A549 (cell line): ENCODE data around the gene VPS18. TPM values are rescaled to one million over a fixed set of nuclear protein-coding genes. Genes with fewer than 3 reads are reported as not detected.
A peak's percentile ranks its signal among the peaks of the same experiment; 100 is the strongest.

Experiments
- ATAC-seq, 2 experiments: fragments of 200-7000 bp in 1 of 2; fragments of >200 bp in 1 of 2; cut with Nextera tagmentation in 1 of 2; cut with Tn5 transposase in 1 of 2; 3 replicates each; pipeline versions ENCODE4 v1.8.0 to v1.9.1; 2018 to 2020; ENCODE audit warnings: mild to moderate bottlenecking in 1 of 2, moderate library complexity in 1 of 2
- CTCF ChIA-PET: fragments of 300-600 bp; sonication (Branson Sonifier 250); formaldehyde crosslinking; extraction: SDS; loops from one replicate; lab custom pipeline; 2021; ENCODE audit warnings: antibody characterized with exemption, inconsistent platforms; lab: Yijun Ruan, JAX
- POLR2A ChIA-PET: fragments of 350-600 bp; formaldehyde crosslinking; extraction: SDS; loops from one replicate; lab custom pipeline; 2021; ENCODE audit warnings: antibody characterized with exemption, inconsistent platforms; lab: Yijun Ruan, JAX
- DNase-seq, 2 experiments: peaks; one replicate each; pipeline versions ENCODE4 v3.0.0 to v3.0.0-alpha.2; 2011 to 2016; ENCODE audit warnings: low read depth in 1 of 2, low spot score in 1 of 2
- FAIRE-seq: peaks from 2 replicates; lab custom pipeline; 2011; peaks lifted over from hg19 to GRCh38; lab: Jason Lieb, UNC
- H3K27ac ChIP-seq, 2 experiments: fragments of >200 bp; sonication (Bioruptor Twin); formaldehyde crosslinking; 3 replicates each; pipeline ENCODE4 v1.5.1; 2016 to 2017
- H3K4me1 ChIP-seq: fragments of >200 bp; sonication (Bioruptor Twin); formaldehyde crosslinking; 3 replicates; pipeline ENCODE4 v1.6.1; 2016
- H3K4me2 ChIP-seq: fragments of >200 bp; sonication (Bioruptor Twin); formaldehyde crosslinking; 3 replicates; pipeline ENCODE4 v1.6.1; 2016
- H3K4me3 ChIP-seq: fragments of >200 bp; sonication (Bioruptor Twin); formaldehyde crosslinking; 3 replicates; pipeline ENCODE4 v1.5.1; 2016
- H3K9me3 ChIP-seq: fragments of >200 bp; sonication (Bioruptor Twin); formaldehyde crosslinking; 3 replicates; pipeline ENCODE4 v1.6.1; 2016
- BHLHE40 ChIP-seq: IDR thresholded peaks from 2 replicates; pipeline ENCODE4 v1.6.1; 2012; ENCODE audit warnings: low read depth, low read length, inconsistent platforms
- CHD2 ChIP-seq: fragments of 150-350 bp; IDR thresholded peaks from 2 replicates; pipeline ENCODE4 v1.6.1; 2014; ENCODE audit warnings: low read length; ENCODE audit not compliant: partially characterized antibody
- CHD4 ChIP-seq: fragments of 200-600 bp; sonication (generic); IDR thresholded peaks from 2 replicates; pipeline ENCODE4 v1.6.1; 2016; ENCODE audit warnings: antibody characterized with exemption, mild to moderate bottlenecking, borderline replicate concordance
- EHF ChIP-seq: fragments of 250-450 bp; sonication (Bioruptor Pico); IDR thresholded peaks from 2 replicates; pipeline ENCODE4 v1.5.0; 2020; ENCODE audit warnings: mild to moderate bottlenecking
- ESRRA ChIP-seq: fragments of 150-350 bp; IDR thresholded peaks from 2 replicates; pipeline ENCODE4 v1.6.1; 2014; ENCODE audit warnings: mild to moderate bottlenecking, low read length, borderline replicate concordance
- HES2 ChIP-seq: fragments of >200 bp; sonication (Bioruptor Twin); formaldehyde crosslinking; IDR thresholded peaks from 2 replicates; pipeline ENCODE4 v1.6.1; 2016
- HEYL ChIP-seq: fragments of 250-450 bp; sonication (Bioruptor Pico); IDR thresholded peaks from 2 replicates; pipeline ENCODE4 v1.8.0; 2021; ENCODE audit warnings: mild to moderate bottlenecking, moderate library complexity
- HOXB13 ChIP-seq: fragments of 250-450 bp; sonication (Bioruptor Pico); IDR thresholded peaks from 2 replicates; pipeline ENCODE4 v1.5.0; 2020; ENCODE audit warnings: low read depth, mild to moderate bottlenecking, moderate library complexity
- HOXB5 ChIP-seq: fragments of 250-450 bp; sonication (Bioruptor Pico); IDR thresholded peaks from 2 replicates; pipeline ENCODE4 v1.5.0; 2020; ENCODE audit warnings: mild to moderate bottlenecking, moderate library complexity
- JUN ChIP-seq, 2 experiments: fragments of >200 bp; sonication (Bioruptor Twin); formaldehyde crosslinking; IDR thresholded peaks; 2 replicates in 1 of 2; 3 replicates in 1 of 2; pipeline ENCODE4 v1.6.1; 2016 to 2017
- JUNB ChIP-seq: fragments of >200 bp; sonication (Bioruptor Twin); formaldehyde crosslinking; IDR thresholded peaks from 2 replicates; pipeline ENCODE4 v1.6.1; 2016
- KDM1A ChIP-seq: fragments of 200-600 bp; sonication (generic); IDR thresholded peaks from 2 replicates; pipeline ENCODE4 v1.6.1; 2016; ENCODE audit warnings: low read depth, mild to moderate bottlenecking
- MAX ChIP-seq: IDR thresholded peaks from 2 replicates; pipeline ENCODE4 v1.6.1; 2012
- MAZ ChIP-seq: fragments of 150-350 bp; IDR thresholded peaks from 2 replicates; pipeline ENCODE4 v1.6.1; 2014; ENCODE audit warnings: antibody characterized with exemption, low read depth, low read length, borderline replicate concordance
- MYC ChIP-seq: IDR thresholded peaks from 2 replicates; pipeline ENCODE4 v1.6.1; 2012; ENCODE audit warnings: mild to moderate bottlenecking, inconsistent platforms, low read length, improper control_type of control experiment, borderline replicate concordance
- NFE2L2 ChIP-seq: fragments of 150-350 bp; conservative IDR thresholded peaks from 2 replicates; pipeline ENCODE4 v1.6.1; 2014; ENCODE audit warnings: low read length
- NR3C1 ChIP-seq: fragments of >200 bp; sonication (Bioruptor Twin); formaldehyde crosslinking; IDR thresholded peaks from 3 replicates; pipeline ENCODE4 v1.6.1; 2017
- POLR2A ChIP-seq: IDR thresholded peaks from 2 replicates; pipeline ENCODE4 v1.6.1; 2012; ENCODE audit warnings: mild to moderate bottlenecking, low read length
- POLR2AphosphoS2 ChIP-seq: conservative IDR thresholded peaks from 2 replicates; pipeline ENCODE4 v1.6.1; 2012; ENCODE audit warnings: low read length, improper control_type of control experiment, inconsistent platforms
- RARB ChIP-seq: fragments of 250-450 bp; sonication (Bioruptor Pico); IDR thresholded peaks from 2 replicates; pipeline ENCODE4 v1.8.0; 2021; ENCODE audit warnings: mild to moderate bottlenecking, moderate library complexity
- RCOR1 ChIP-seq: fragments of 150-350 bp; IDR thresholded peaks from 2 replicates; pipeline ENCODE4 v1.6.1; 2014; ENCODE audit warnings: antibody characterized with exemption, low read length, low read depth
- RFX5 ChIP-seq: fragments of 450-650 bp; IDR thresholded peaks from 2 replicates; pipeline ENCODE4 v1.7.1; 2014; ENCODE audit warnings: antibody characterized with exemption, mild to moderate bottlenecking, moderate library complexity
- RNF2 ChIP-seq: fragments of 200-600 bp; sonication (generic); IDR thresholded peaks from 2 replicates; pipeline ENCODE4 v1.6.1; 2016; ENCODE audit warnings: low read depth, mild to moderate bottlenecking, antibody characterized with exemption, moderate library complexity, borderline replicate concordance
- SREBF2 ChIP-seq: fragments of 450-650 bp; IDR thresholded peaks from 2 replicates; pipeline ENCODE4 v1.6.1; 2014; ENCODE audit warnings: mild to moderate bottlenecking, moderate library complexity
- TP53 ChIP-seq: fragments of 250-450 bp; sonication (Bioruptor Pico); IDR thresholded peaks from 2 replicates; pipeline ENCODE4 v1.5.0; 2021; ENCODE audit warnings: mild to moderate bottlenecking, moderate library complexity
- ZC3H11A ChIP-seq: fragments of 450-650 bp; IDR thresholded peaks from 2 replicates; pipeline ENCODE4 v1.6.1; 2014; ENCODE audit warnings: antibody characterized with exemption, mild to moderate bottlenecking
- ZFP36 ChIP-seq: fragments of 450-650 bp; IDR thresholded peaks from 2 replicates; pipeline ENCODE4 v1.6.1; 2014; ENCODE audit warnings: borderline replicate concordance; ENCODE audit not compliant: partially characterized antibody
- WGBS: methylation state at CpG from one replicate; pipeline ENCODE4 v1.1.6; 2017; ENCODE audit errors: missing lambda C conversion rate; 5-methylcytosine and 5-hydroxymethylcytosine counted together
- polyA plus RNA-seq, 4 experiments: library from polyadenylated mRNA; depleted of rRNA in 3 of 4; stranded (reverse); fragments of >200 nt; fragmentation: RNase III in 1 of 4; extraction: RNeasy Plus Mini Kit Qiagen cat#74134 plus additional on column Dnase treatment in 1 of 4; gene quantifications; 2 replicates in 3 of 4; 3 replicates in 1 of 4; pipeline ENCODE4 v1.2.3, GENCODE V29; 2011 to 2017
- TF ChIP-seq, protein P1 (sequence below): IDR thresholded peaks from 2 replicates; pipeline ENCODE4 v1.6.1; 2012

Gene VPS18
- polyA plus RNA-seq, 2 of the 4 experiments (the other 2 are of a cell fraction) = 9.0 to 15.2 TPM

DNA sequence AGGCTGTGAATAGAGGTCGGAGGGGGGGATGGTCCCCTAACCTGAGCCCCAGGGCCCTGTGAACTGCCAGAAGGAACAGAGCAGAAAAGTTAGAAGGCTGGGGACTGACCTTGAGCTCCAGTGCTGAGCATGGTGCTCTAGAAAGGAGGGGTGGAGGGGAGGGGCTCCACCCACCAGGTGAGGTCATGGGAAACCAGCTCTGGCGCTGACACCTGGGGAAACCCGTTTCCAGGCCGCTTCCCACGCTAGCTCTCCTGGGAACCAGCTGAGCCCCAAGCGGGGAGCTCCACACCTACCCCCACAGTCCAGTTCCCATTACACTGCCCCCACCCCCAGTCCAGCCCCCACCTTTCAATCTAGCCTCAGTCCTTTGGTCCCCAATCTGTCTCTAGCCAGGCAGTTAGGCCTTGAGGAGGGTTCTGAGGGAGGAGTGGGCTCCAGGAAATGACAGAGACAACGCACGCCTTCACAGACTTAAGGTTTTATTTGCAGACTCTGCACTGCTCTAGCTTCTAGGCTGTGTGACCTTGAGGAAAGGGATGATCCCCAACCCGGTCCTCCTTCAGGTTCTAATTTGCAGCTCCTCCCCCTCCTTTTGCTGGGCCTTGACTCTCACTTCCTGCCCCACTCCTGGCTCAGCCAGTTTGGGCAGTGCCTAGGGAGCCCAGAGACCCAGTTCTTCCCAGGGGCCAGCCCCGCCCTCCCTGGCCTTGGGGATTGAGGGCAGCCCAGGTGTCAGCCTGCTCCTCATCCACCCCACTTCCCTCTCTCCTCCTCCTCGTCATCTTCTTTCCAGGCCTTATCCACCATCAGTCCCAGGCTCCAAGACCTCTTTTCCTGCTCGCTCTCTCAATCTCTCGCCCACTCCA, 22.3 kb upstream of the VPS18 start:
- H3K4me2 ChIP-seq = peak overlapping the region; percentile 94; the same call in 2 of the 3 replicates
- no peak for ATAC-seq

DNA sequence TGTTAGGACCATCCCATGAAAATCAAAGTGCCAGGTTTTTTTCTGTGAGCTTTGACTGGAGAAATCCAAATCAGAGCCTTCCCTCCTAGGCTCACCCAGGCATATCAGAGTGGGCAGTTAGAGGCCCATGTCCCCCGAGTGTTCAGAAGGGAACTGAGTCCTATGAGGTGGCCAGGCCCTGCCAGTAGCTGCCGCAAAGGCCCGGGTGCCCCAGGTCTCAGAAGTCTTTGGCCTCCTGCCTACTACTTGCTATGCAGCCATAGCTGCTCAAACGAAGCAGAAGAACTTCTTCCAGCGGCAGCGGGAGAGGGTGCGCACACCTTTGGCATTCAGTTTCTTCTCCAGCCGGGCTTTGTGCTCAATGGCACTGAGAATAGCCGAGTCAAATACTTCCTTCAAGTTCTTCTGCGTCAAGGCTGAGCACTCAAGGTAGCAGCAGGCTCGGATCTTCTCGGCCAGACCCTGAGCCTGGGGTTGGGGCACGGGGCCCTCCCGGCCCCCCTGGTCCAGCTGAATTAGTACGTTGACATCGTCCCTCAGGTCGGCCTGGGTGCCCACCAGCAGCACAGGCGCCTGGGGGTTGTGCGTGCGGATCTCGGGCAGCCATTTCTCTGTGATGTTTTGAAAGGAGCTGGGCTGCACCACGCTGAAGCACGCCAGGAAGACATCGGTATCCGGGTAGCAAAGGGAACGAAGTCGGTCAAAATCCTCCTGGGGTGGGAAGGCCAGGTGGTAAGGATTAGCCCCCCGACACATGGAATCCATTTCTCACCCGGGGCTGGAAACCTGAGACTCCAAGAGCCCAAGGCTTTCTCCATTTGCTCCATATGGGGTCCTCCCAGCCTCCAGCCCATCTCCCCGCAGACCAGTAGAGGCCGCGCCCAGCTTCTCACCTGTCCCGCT, 21.2 kb upstream of the VPS18 start:
- H3K4me3 ChIP-seq = peak overlapping the region; percentile 92
- ATAC-seq = no peak
- CTCF ChIA-PET = interaction anchor here (0.7 to 6.4 kb wide), 16 partner anchors 9 to 179 kb away, joined by 3 to 42 read pairs (median 4); partner anchors contain the start of genes GCHFR, PPP1R14D, RAD51 and VPS18
- POLR2A ChIA-PET = interaction anchor here (0.9 to 1.7 kb wide), 7 partner anchors 9 to 22 kb away, joined by 4 to 17 read pairs (median 5); partner anchors contain the start of gene VPS18
- no peak for FAIRE-seq
- H3K4me1 ChIP-seq = peaks cover 12% of the 10 kb centered on the region
- DNase-seq = no peak
- H3K4me2 ChIP-seq = peak overlapping the region; percentile 94
- peak overlapping the region; percentile 93 to 99 for H3K27ac ChIP-seq
- WGBS = 43% methylated on average over 27 of the region's 33 CpGs
- TF ChIP-seq KDM1A (no peak), HOXB5 (no peak), SREBF2 (no peak), MAZ (no peak), POLR2AphosphoS2 (no peak), ZC3H11A (no peak), BHLHE40 (no peak), JUN (IDR thresholded peaks at IDR 0.05) (no peak), HEYL (CRISPR knock-in tag) (no peak), EHF (CRISPR knock-in tag) (no peak), HOXB13 (no peak), RFX5 (no peak)
- H3K9me3 ChIP-seq = no peaks in the 10 kb centered on the region

More for the DNA sequence above, 22.3 kb upstream of the VPS18 start:
- ChIA-PET CTCF (interaction anchor here (0.7 to 6.4 kb wide), 5 partner anchors 20 to 153 kb away, joined by 3 to 42 read pairs (median 5); partner anchors contain the start of gene VPS18), POLR2A (no interaction called here)
- Histone ChIP-seq H3K4me1 (peaks cover 14% of the 10 kb centered on the region), H3K9me3 (no peaks in the 10 kb centered on the region), H3K27ac (peak overlapping the region in 1 of 2 experiments; percentile 99; a peak in 3 of 6 replicates), H3K4me3 (0 out of 3 replicates have a peak overlapping the region, but pooled peaks have one; percentile 92)
- 93% methylated on average over 13 of the region's 13 CpGs for WGBS
- TF ChIP-seq MYC = no peak
- TF ChIP-seq POLR2A = no peak
- TF ChIP-seq, protein P1, sequence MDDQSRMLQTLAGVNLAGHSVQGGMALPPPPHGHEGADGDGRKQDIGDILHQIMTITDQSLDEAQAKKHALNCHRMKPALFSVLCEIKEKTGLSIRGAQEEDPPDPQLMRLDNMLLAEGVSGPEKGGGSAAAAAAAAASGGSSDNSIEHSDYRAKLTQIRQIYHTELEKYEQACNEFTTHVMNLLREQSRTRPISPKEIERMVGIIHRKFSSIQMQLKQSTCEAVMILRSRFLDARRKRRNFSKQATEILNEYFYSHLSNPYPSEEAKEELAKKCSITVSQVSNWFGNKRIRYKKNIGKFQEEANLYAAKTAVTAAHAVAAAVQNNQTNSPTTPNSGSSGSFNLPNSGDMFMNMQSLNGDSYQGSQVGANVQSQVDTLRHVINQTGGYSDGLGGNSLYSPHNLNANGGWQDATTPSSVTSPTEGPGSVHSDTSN = no peak
- TF ChIP-seq JUN (IDR thresholded peaks at IDR 0.05) = no peak
- no peak for TF ChIP-seq CHD4
- TF ChIP-seq ZFP36 = no peak
- no peak for TF ChIP-seq HEYL (CRISPR knock-in tag)
- no peak for TF ChIP-seq RCOR1
- no peak for TF ChIP-seq RARB (CRISPR knock-in tag)
- no peak for TF ChIP-seq NFE2L2
- no peak for TF ChIP-seq RNF2
- no peak for TF ChIP-seq SREBF2
- no peak for TF ChIP-seq NR3C1
- TF ChIP-seq JUNB = no peak
- TF ChIP-seq ESRRA = no peak
- TF ChIP-seq CHD2 = no peak
- no peak for TF ChIP-seq MAX
- TF ChIP-seq TP53 (CRISPR knock-in tag) = no peak
- no peak for TF ChIP-seq HES2
- FAIRE-seq = no peak
- DNase-seq = no peak
